Neural crest cell (in vitro differentiated cells): ENCODE results near the gene SGPL1. TPM values are rescaled to one million over a fixed set of nuclear protein-coding genes. Genes with fewer than 3 reads are reported as not detected.
A peak's percentile ranks its signal among the peaks of the same experiment; 100 is the strongest.

ENCODE experiments used
- DNase-seq: peaks from one replicate; pipeline ENCODE4 v3.0.0; 2021; ENCODE audit warnings: low read depth, mixed read lengths, low spot score
- H3K27ac Mint-ChIP-seq: one replicate; pipeline ENCODE4 v1.8.0; 2021; ENCODE audit warnings: mild to moderate bottlenecking, mixed read lengths; ENCODE audit not compliant: unreplicated experiment
- H3K27me3 Mint-ChIP-seq: 2 replicates; pipeline ENCODE4 v1.8.0; 2021; ENCODE audit warnings: low read depth, mild to moderate bottlenecking, mixed read lengths
- H3K36me3 Mint-ChIP-seq: 2 replicates; pipeline ENCODE4 v1.8.0; 2021; ENCODE audit warnings: low read depth, mild to moderate bottlenecking, mixed read lengths
- H3K4me1 Mint-ChIP-seq: 2 replicates; pipeline ENCODE4 v1.8.0; 2021; ENCODE audit warnings: mixed read lengths
- H3K4me3 Mint-ChIP-seq: one replicate; pipeline ENCODE4 v1.8.0; 2021; ENCODE audit warnings: mild to moderate bottlenecking, mixed read lengths
- H3K9me3 Mint-ChIP-seq: 2 replicates; pipeline ENCODE4 v1.8.0; 2021; ENCODE audit warnings: mixed read lengths
- CTCF ChIP-seq: fragments of 200-600 bp; sonication (generic); conservative IDR thresholded peaks from 2 replicates; pipeline ENCODE4 v1.5.0; 2021; ENCODE audit warnings: antibody characterized with exemption, mild to moderate bottlenecking
- total RNA-seq: library from RNA; stranded (reverse); gene quantifications from 2 replicates; pipeline ENCODE4 v1.2.1, GENCODE V29; 2021

The SGPL1 gene
- total RNA-seq, 1 donor from 2014 or later = 58.2 TPM

GRCh38 chr10:70838270-70838805, 22.6 kb downstream of the SGPL1 start:
- Mint-ChIP-seq H3K27ac (no peak overlapping the region), H3K9me3 (peaks cover 3% of the 10 kb centered on the region), H3K36me3 (peaks cover 28% of the 10 kb centered on the region), H3K4me1 (no peaks in the 10 kb centered on the region), H3K4me3 (no peak overlapping the region), H3K27me3 (no peaks in the 10 kb centered on the region)
- TF ChIP-seq CTCF = no peak
- DNase-seq = no peak

- peaks cover 3% of the 10 kb centered on the region for H3K9me3 Mint-ChIP-seq
- H3K4me1 Mint-ChIP-seq = no peaks in the 10 kb centered on the region
- TF ChIP-seq CTCF = no peak
- no peak for DNase-seq
- no peak overlapping the region for H3K27ac Mint-ChIP-seq
- H3K36me3 Mint-ChIP-seq = peaks cover 29% of the 10 kb centered on the region
- no peaks in the 10 kb centered on the region for H3K27me3 Mint-ChIP-seq
- H3K4me3 Mint-ChIP-seq = no peak overlapping the region
Observed at GRCh38 chr10:70840836-70841235, 25.1 kb downstream of the SGPL1 start.

GRCh38 chr10:70843333-70843732, 27.6 kb downstream of the SGPL1 start:
- H3K27me3 Mint-ChIP-seq = no peaks in the 10 kb centered on the region
- no peaks in the 10 kb centered on the region for H3K9me3 Mint-ChIP-seq
- H3K36me3 Mint-ChIP-seq = peaks cover 18% of the 10 kb centered on the region
- no peaks in the 10 kb centered on the region for H3K4me1 Mint-ChIP-seq
- no peak for TF ChIP-seq CTCF
- no peak overlapping the region for H3K27ac Mint-ChIP-seq
- no peak for DNase-seq
- no peak overlapping the region for H3K4me3 Mint-ChIP-seq

- DNase-seq = no peak
- no peak for TF ChIP-seq CTCF
- Mint-ChIP-seq H3K4me1 (no peaks in the 10 kb centered on the region), H3K4me3 (no peak overlapping the region), H3K9me3 (no peaks in the 10 kb centered on the region), H3K27me3 (no peaks in the 10 kb centered on the region), H3K27ac (no peak overlapping the region), H3K36me3 (peaks cover 16% of the 10 kb centered on the region)
Observed at GRCh38 chr10:70843776-70844489, 28.2 kb downstream of the SGPL1 start.

GRCh38 chr10:70845256-70845655, 29.5 kb downstream of the SGPL1 start:
- Mint-ChIP-seq H3K9me3 (no peaks in the 10 kb centered on the region), H3K36me3 (peaks cover 10% of the 10 kb centered on the region), H3K27me3 (no peaks in the 10 kb centered on the region), H3K27ac (peak overlapping the region; percentile 78), H3K4me1 (no peaks in the 10 kb centered on the region), H3K4me3 (no peak overlapping the region)
- DNase-seq = no peak
- no peak for TF ChIP-seq CTCF
